Measurements from ENCODE around the gene MACROD2.

The MACROD2 gene

GRCh38 chr20:14197097-14197496 lies 201.8 kb downstream of the MACROD2 start:
- Histone ChIP-seq H3K27ac (no peak overlapping the region), H3K79me2 (no peaks in the 10 kb centered on the region), H3K4me2 (ENCODE audit: low read length) (no peak overlapping the region), H3K4me1 (peaks cover 4% of the 10 kb centered on the region), H3K9ac (no peak overlapping the region), H3K36me3 (ENCODE audit: control insufficient read depth, insufficient read depth, low read length) (no peaks in the 10 kb centered on the region), H3K27me3 (ENCODE audit: control insufficient read depth, insufficient read depth, low read length) (no peaks in the 10 kb centered on the region), H3K9me3 (ENCODE audit: control insufficient read depth, low read length) (no peaks in the 10 kb centered on the region), H2AFZ (no peak overlapping the region), H3K4me3 (ENCODE audit: low read depth, low read length) (no peak overlapping the region)
- TF ChIP-seq CTCF (IDR thresholded peaks at IDR 0.05): no peak

- TF ChIP-seq CTCF (IDR thresholded peaks at IDR 0.05): no peak
- Histone ChIP-seq H3K4me1 (peaks cover 4% of the 10 kb centered on the region), H3K9ac (no peak overlapping the region), H3K27ac (no peak overlapping the region), H3K36me3 (ENCODE audit: control insufficient read depth, insufficient read depth, low read length) (no peaks in the 10 kb centered on the region), H3K79me2 (no peaks in the 10 kb centered on the region), H2AFZ (no peak overlapping the region), H3K4me2 (ENCODE audit: low read length) (no peak overlapping the region), H3K27me3 (ENCODE audit: control insufficient read depth, insufficient read depth, low read length) (no peaks in the 10 kb centered on the region), H3K9me3 (ENCODE audit: control insufficient read depth, low read length) (no peaks in the 10 kb centered on the region), H3K4me3 (ENCODE audit: low read depth, low read length) (no peak overlapping the region)
These were observed 203.1 kb downstream of the MACROD2 start for GRCh38 chr20:14198416-14198815.

- Histone ChIP-seq H3K4me2 (ENCODE audit: low read length) (no peak overlapping the region), H3K4me1 (peaks cover 4% of the 10 kb centered on the region), H3K36me3 (ENCODE audit: control insufficient read depth, insufficient read depth, low read length) (no peaks in the 10 kb centered on the region), H3K27me3 (ENCODE audit: control insufficient read depth, insufficient read depth, low read length) (no peaks in the 10 kb centered on the region), H2AFZ (no peak overlapping the region), H3K9ac (no peak overlapping the region), H3K27ac (no peak overlapping the region), H3K9me3 (ENCODE audit: control insufficient read depth, low read length) (no peaks in the 10 kb centered on the region), H3K4me3 (ENCODE audit: low read depth, low read length) (no peak overlapping the region), H3K79me2 (no peaks in the 10 kb centered on the region)
- no peak for TF ChIP-seq CTCF (IDR thresholded peaks at IDR 0.05)
These were observed 203.8 kb downstream of the MACROD2 start for GRCh38 chr20:14199111-14199510.

- Histone ChIP-seq H3K36me3 (ENCODE audit: control insufficient read depth, insufficient read depth, low read length) (no peaks in the 10 kb centered on the region), H3K9me3 (ENCODE audit: control insufficient read depth, low read length) (no peaks in the 10 kb centered on the region), H3K4me3 (ENCODE audit: low read depth, low read length) (no peak overlapping the region), H3K4me1 (no peaks in the 10 kb centered on the region), H3K4me2 (ENCODE audit: low read length) (no peak overlapping the region), H3K9ac (no peak overlapping the region), H3K27me3 (ENCODE audit: control insufficient read depth, insufficient read depth, low read length) (no peaks in the 10 kb centered on the region), H2AFZ (no peak overlapping the region), H3K79me2 (no peaks in the 10 kb centered on the region), H3K27ac (no peak overlapping the region)
- TF ChIP-seq CTCF (IDR thresholded peaks at IDR 0.05): no peak
These were observed 208.3 kb downstream of the MACROD2 start for GRCh38 chr20:14203657-14204056.

DNA sequence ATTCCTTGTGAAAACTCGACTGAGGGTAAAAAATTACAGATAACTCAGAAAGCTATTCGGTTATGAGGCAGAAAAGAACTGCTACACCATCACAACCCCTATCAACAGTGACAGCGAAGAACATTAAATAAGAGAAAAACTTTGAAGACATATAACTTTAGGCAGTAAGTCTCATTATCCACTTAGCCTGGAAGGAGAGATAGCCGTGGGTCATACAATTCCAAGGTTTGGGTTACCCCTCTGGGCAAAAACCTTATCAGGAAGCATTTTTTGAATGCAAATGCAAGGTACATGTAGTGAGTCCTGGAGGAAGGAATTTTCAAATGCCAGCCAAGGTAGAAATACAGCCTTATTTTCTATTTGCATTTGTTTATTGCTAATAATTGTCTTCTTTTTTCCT lies 212.3 kb downstream of the MACROD2 start:
- no peaks in the 10 kb centered on the region for H3K9me3 ChIP-seq (ENCODE audit: control insufficient read depth, low read length)
- no peak overlapping the region for H3K4me3 ChIP-seq (ENCODE audit: low read depth, low read length)
- no peak overlapping the region for H3K27ac ChIP-seq
- H3K36me3 ChIP-seq (ENCODE audit: control insufficient read depth, insufficient read depth, low read length): no peaks in the 10 kb centered on the region
- H3K27me3 ChIP-seq (ENCODE audit: control insufficient read depth, insufficient read depth, low read length): no peaks in the 10 kb centered on the region
- TF ChIP-seq CTCF (IDR thresholded peaks at IDR 0.05): no peak
- H3K4me1 ChIP-seq: no peaks in the 10 kb centered on the region
- no peak overlapping the region for H3K4me2 ChIP-seq (ENCODE audit: low read length)
- H3K9ac ChIP-seq: no peak overlapping the region
- no peaks in the 10 kb centered on the region for H3K79me2 ChIP-seq
- no peak overlapping the region for H2AFZ ChIP-seq

Measured in parathyroid adenoma (tissue), 2 donors.